Esophagus squamous epithelium (tissue), 4 donors: Measurements from ENCODE around the gene PCGF2.

ENCODE experiments used
- CTCF ChIP-seq, 6 experiments: fragments of 450-650 bp in 4 of 6; fragments of 200-600 bp in 2 of 6; sonication (generic) in 2 of 6; IDR thresholded peaks; one replicate each; pipeline ENCODE4 v1.5.1; 2016 to 2019; ENCODE audit warnings: antibody characterized with exemption in 6 of 6, mild to moderate bottlenecking in 4 of 6, moderate library complexity in 4 of 6
- POLR2A ChIP-seq, 4 donors: fragments of 450-650 bp; IDR thresholded peaks; one replicate each; pipeline ENCODE4 v1.6.1; 2017; ENCODE audit warnings: antibody characterized with exemption in 4 of 4, mild to moderate bottlenecking in 4 of 4, moderate library complexity in 3 of 4

GRCh38 chr17:38746849-38747462 lies 1.2 kb downstream of the PCGF2 start:
- TF ChIP-seq CTCF (IDR thresholded peaks at IDR 0.05), result no peak
- TF ChIP-seq POLR2A (IDR thresholded peaks at IDR 0.05), result no peak
